Stomach (tissue), 4 donors: ENCODE results near the gene ZFYVE21.

Experiments
- CTCF ChIP-seq, 7 experiments: fragments of 450-650 bp in 4 of 7; fragments of 200-600 bp in 3 of 7; sonication (generic) in 3 of 7; IDR thresholded peaks; one replicate each; pipeline ENCODE4 v1.5.1; 2016 to 2019; ENCODE audit warnings: antibody characterized with exemption in 7 of 7, control low read depth in 2 of 7, mild to moderate bottlenecking in 1 of 7
- EP300 ChIP-seq: sonication (generic); formaldehyde crosslinking; IDR thresholded peaks from one replicate; pipeline ENCODE4 v1.6.1; 2017; ENCODE audit warnings: antibody characterized with exemption
- POLR2AphosphoS5 ChIP-seq, 3 donors: sonication (generic); formaldehyde crosslinking; IDR thresholded peaks; one replicate each; pipeline ENCODE4 v1.6.1; 2016; ENCODE audit warnings: antibody characterized with exemption in 3 of 3

- TF ChIP-seq CTCF (IDR thresholded peaks at IDR 0.05) (no peak), POLR2AphosphoS5 (IDR thresholded peaks at IDR 0.05) (no peak), EP300 (no peak)
These were observed 636 bp downstream of the ZFYVE21 start for GRCh38 chr14:103716091-103716801.
